Nephron progenitor cell (in vitro differentiated cells): ENCODE measurements around the gene RPL11.
"Not testable (repeated sequence)": the region's sequence is repeated elsewhere in the genome, so short reads cannot be mapped to it uniquely, and the experiment has no call there.

Source experiments
- DNase-seq: peaks from one replicate; pipeline ENCODE4 v3.0.0; 2021
- H3K27ac Mint-ChIP-seq: 2 replicates; pipeline ENCODE4 v1.8.0; 2021; ENCODE audit warnings: mild to moderate bottlenecking, moderate library complexity, mixed read lengths
- H3K27me3 Mint-ChIP-seq: 2 replicates; pipeline ENCODE4 v1.8.0; 2021; ENCODE audit warnings: mild to moderate bottlenecking, low read depth, mixed read lengths; ENCODE audit not compliant: poor library complexity
- H3K36me3 Mint-ChIP-seq: 2 replicates; pipeline ENCODE4 v1.8.0; 2021; ENCODE audit warnings: low read depth, mixed read lengths
- H3K4me1 Mint-ChIP-seq: 2 replicates; pipeline ENCODE4 v1.8.0; 2021; ENCODE audit warnings: mixed read lengths
- H3K4me3 Mint-ChIP-seq: 2 replicates; pipeline ENCODE4 v1.8.0; 2021; ENCODE audit warnings: mild to moderate bottlenecking, moderate library complexity, mixed read lengths
- H3K9me3 Mint-ChIP-seq: 2 replicates; pipeline ENCODE4 v1.8.0; 2021; ENCODE audit warnings: mild to moderate bottlenecking, moderate library complexity, mixed read lengths
- TF ChIP-seq, protein P1 (sequence below): fragments of 200-600 bp; sonication (generic); IDR thresholded peaks from 2 replicates; pipeline ENCODE4 v1.5.0; 2021; ENCODE audit warnings: antibody characterized with exemption

Gene RPL11

GRCh38 chr1:23727362-23727811 is 35.8 kb downstream of the RPL11 start:
- no peaks in the 10 kb centered on the region for H3K9me3 Mint-ChIP-seq
- TF ChIP-seq, protein P1, sequence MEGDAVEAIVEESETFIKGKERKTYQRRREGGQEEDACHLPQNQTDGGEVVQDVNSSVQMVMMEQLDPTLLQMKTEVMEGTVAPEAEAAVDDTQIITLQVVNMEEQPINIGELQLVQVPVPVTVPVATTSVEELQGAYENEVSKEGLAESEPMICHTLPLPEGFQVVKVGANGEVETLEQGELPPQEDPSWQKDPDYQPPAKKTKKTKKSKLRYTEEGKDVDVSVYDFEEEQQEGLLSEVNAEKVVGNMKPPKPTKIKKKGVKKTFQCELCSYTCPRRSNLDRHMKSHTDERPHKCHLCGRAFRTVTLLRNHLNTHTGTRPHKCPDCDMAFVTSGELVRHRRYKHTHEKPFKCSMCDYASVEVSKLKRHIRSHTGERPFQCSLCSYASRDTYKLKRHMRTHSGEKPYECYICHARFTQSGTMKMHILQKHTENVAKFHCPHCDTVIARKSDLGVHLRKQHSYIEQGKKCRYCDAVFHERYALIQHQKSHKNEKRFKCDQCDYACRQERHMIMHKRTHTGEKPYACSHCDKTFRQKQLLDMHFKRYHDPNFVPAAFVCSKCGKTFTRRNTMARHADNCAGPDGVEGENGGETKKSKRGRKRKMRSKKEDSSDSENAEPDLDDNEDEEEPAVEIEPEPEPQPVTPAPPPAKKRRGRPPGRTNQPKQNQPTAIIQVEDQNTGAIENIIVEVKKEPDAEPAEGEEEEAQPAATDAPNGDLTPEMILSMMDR, result no peak

GRCh38 chr1:23732363-23733224 is 41.0 kb downstream of the RPL11 start:
- TF ChIP-seq, protein P1, result no peak

More at GRCh38 chr1:23727362-23727811, 35.8 kb downstream of the RPL11 start:
- no peaks in the 10 kb centered on the region for H3K27me3 Mint-ChIP-seq
- no peak overlapping the region for H3K4me3 Mint-ChIP-seq
- peaks cover 15% of the 10 kb centered on the region for H3K4me1 Mint-ChIP-seq
- H3K36me3 Mint-ChIP-seq, result peaks cover 15% of the 10 kb centered on the region
- H3K27ac Mint-ChIP-seq, result no peak overlapping the region
- no peak for DNase-seq

DNA sequence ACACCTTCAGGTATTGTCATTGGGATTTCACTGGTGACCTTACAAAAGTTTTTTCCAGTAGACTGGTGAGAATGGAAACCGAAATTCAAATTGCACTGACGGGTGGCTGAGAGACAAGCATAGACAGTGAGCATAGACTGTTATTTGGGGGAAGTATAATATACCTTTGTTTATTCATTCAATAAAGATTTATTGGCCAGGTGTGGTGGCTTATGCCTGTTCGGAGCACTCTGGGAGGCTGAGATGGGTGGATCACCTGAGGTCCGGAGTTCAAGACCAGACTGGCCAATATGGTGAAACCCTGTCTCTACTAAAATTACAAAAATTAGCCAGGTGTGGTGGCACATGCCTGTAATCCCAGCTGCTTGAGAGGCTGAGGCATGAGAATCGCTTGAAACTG is 41.7 kb downstream of the RPL11 start:
- H3K4me1 Mint-ChIP-seq, H3K27me3 Mint-ChIP-seq: not testable (repeated sequence)
- peaks cover 24% of the 10 kb centered on the region for H3K36me3 Mint-ChIP-seq

More at GRCh38 chr1:23732363-23733224, 41.0 kb downstream of the RPL11 start:
- Mint-ChIP-seq H3K4me3 (no peak overlapping the region), H3K9me3 (no peaks in the 10 kb centered on the region), H3K4me1 (peaks cover 13% of the 10 kb centered on the region), H3K27me3 (no peaks in the 10 kb centered on the region), H3K27ac (no peak overlapping the region), H3K36me3 (peaks cover 24% of the 10 kb centered on the region)
- no peak for DNase-seq

GRCh38 chr1:23736437-23737134 is 45.0 kb downstream of the RPL11 start:
- DNase-seq, result no peak
- no peak overlapping the region for H3K27ac Mint-ChIP-seq
- peaks cover 20% of the 10 kb centered on the region for H3K36me3 Mint-ChIP-seq
- no peaks in the 10 kb centered on the region for H3K9me3 Mint-ChIP-seq
- no peak overlapping the region for H3K4me3 Mint-ChIP-seq
- H3K27me3 Mint-ChIP-seq, result no peaks in the 10 kb centered on the region
- H3K4me1 Mint-ChIP-seq, result no peaks in the 10 kb centered on the region
- TF ChIP-seq, protein P1, result no peak

More for the DNA sequence above, 41.7 kb downstream of the RPL11 start:
- not testable (repeated sequence) for H3K27ac Mint-ChIP-seq, DNase-seq, H3K4me3 Mint-ChIP-seq, H3K9me3 Mint-ChIP-seq

- no peak for DNase-seq
- Mint-ChIP-seq H3K36me3 (peaks cover 11% of the 10 kb centered on the region), H3K4me1 (peaks cover 34% of the 10 kb centered on the region), H3K27ac (peak overlapping the region; percentile 48), H3K27me3 (no peaks in the 10 kb centered on the region), H3K9me3 (no peaks in the 10 kb centered on the region), H3K4me3 (peak overlapping the region; percentile 86)
- TF ChIP-seq, protein P1, result no peak
These were observed 50.0 kb downstream of the RPL11 start for GRCh38 chr1:23741609-23742008.

GRCh38 chr1:23742670-23743286 is 51.2 kb downstream of the RPL11 start:
- peak overlapping the region; percentile 82 for H3K27ac Mint-ChIP-seq
- DNase-seq, result no peak
- peaks cover 39% of the 10 kb centered on the region for H3K4me1 Mint-ChIP-seq
- peak overlapping the region; percentile 86 for H3K4me3 Mint-ChIP-seq
- peaks cover 15% of the 10 kb centered on the region for H3K36me3 Mint-ChIP-seq
- TF ChIP-seq, protein P1, result no peak
- H3K9me3 Mint-ChIP-seq, result no peaks in the 10 kb centered on the region
- no peaks in the 10 kb centered on the region for H3K27me3 Mint-ChIP-seq
